Brain microvascular endothelial cell (primary cell): ENCODE data around the gene GNAL.

Experiments
- DNase-seq: peaks from one replicate; pipeline ENCODE4 v3.0.0-alpha.2; 2020
- H3K27ac ChIP-seq: fragments of 250-450 bp; sonication (Bioruptor Pico); 2 replicates; pipeline ENCODE4 v1.5.1; 2020; ENCODE audit warnings: mild to moderate bottlenecking, moderate library complexity
- H3K27me3 ChIP-seq: fragments of 250-450 bp; sonication (Bioruptor Pico); replicated peaks from 2 replicates; pipeline ENCODE4 v1.5.1; 2020; ENCODE audit warnings: mild to moderate bottlenecking
- H3K36me3 ChIP-seq: fragments of 250-450 bp; sonication (Bioruptor Pico); replicated peaks from 2 replicates; pipeline ENCODE4 v1.5.1; 2020; ENCODE audit warnings: mild to moderate bottlenecking
- H3K4me3 ChIP-seq: 2 replicates; pipeline ENCODE4 v1.5.1; 2011; ENCODE audit warnings: low read depth, mild to moderate bottlenecking, control low read depth, low read length, moderate library complexity
- in situ Hi-C: cut with HindIII; loops from 2 replicates; pipeline ENCODE4 v1.10.0; 2017; ENCODE audit warnings: low sequenced_read_pairs, low pct_ligation_motif_present
- TF ChIP-seq, protein P1 (sequence below): IDR thresholded peaks from 2 replicates; pipeline ENCODE4 v1.5.1; 2011; ENCODE audit warnings: low read depth, mild to moderate bottlenecking, moderate library complexity, low read length, control low read depth, inconsistent platforms; ENCODE audit errors: missing control alignments

The GNAL gene

DNA sequence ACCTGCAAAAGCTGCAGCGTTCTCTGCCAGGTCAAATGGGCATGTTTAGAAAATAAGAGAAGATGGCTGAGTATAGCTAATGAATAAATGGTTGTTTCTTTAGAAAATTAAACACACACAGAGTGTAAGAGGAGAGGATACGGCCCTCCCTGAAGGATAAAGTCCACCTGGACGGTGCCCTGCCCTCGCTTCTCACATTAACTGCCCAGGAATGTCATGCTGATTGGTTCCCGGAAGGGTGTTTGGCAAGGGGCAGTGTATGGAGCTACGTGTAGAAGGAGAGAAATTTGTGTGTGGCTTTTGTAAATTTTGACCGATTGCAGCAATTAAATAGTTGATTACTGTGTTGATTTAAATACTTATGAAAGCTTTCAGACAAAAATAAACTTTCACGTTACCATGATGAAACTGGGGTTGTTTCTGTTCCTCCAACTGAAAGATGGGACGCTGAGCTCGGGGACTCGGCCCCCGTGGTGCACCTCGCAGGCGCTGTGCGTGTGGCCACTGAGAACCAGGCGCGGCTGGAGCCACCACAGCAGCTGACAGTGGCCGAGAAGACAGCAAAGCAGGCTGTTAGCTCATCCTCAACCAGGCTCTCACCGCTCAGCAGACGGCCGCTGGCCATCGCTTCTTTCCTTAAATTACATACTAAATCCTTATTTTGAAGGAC, 196.3 kb downstream of the GNAL start:
- DNase-seq: no peak
- in situ Hi-C loops: no loop called here
- no peak overlapping the region for H3K27ac ChIP-seq
- TF ChIP-seq, protein P1, sequence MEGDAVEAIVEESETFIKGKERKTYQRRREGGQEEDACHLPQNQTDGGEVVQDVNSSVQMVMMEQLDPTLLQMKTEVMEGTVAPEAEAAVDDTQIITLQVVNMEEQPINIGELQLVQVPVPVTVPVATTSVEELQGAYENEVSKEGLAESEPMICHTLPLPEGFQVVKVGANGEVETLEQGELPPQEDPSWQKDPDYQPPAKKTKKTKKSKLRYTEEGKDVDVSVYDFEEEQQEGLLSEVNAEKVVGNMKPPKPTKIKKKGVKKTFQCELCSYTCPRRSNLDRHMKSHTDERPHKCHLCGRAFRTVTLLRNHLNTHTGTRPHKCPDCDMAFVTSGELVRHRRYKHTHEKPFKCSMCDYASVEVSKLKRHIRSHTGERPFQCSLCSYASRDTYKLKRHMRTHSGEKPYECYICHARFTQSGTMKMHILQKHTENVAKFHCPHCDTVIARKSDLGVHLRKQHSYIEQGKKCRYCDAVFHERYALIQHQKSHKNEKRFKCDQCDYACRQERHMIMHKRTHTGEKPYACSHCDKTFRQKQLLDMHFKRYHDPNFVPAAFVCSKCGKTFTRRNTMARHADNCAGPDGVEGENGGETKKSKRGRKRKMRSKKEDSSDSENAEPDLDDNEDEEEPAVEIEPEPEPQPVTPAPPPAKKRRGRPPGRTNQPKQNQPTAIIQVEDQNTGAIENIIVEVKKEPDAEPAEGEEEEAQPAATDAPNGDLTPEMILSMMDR: no peak
- no peaks in the 10 kb centered on the region for H3K27me3 ChIP-seq
- no peak overlapping the region for H3K4me3 ChIP-seq
- peaks cover 2% of the 10 kb centered on the region for H3K36me3 ChIP-seq

DNA sequence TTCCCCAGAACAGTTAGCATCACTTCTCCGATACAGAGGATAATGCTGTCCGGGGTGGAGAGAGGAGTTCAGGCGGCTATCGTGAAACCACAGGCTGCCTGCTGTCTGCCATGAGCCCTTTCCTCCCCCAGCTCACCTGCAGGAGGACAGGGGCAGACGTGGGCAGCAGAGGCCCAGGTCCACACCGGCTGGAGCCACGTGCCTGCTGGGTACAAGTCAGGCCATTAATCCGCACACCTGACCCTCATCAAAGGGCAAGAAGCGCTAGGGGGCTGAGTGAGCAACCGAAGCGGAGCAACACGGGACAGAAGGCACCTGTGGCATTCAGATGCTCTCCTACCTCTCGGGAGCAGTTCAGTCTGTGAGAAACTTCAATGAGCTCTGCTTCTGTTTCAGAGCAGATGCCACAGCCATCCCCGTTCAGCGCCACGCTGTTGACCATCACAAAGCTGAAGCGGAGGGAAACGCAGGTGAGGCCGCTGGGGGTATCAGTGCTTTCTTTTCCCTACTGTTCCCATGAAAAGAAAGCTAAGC, 197.6 kb downstream of the GNAL start:
- H3K4me3 ChIP-seq: no peak overlapping the region
- H3K27ac ChIP-seq: no peak overlapping the region
- in situ Hi-C loops: no loop called here
- no peak for DNase-seq
- TF ChIP-seq, protein P1: no peak
- H3K27me3 ChIP-seq: no peaks in the 10 kb centered on the region
- H3K36me3 ChIP-seq: peaks cover 2% of the 10 kb centered on the region

DNA sequence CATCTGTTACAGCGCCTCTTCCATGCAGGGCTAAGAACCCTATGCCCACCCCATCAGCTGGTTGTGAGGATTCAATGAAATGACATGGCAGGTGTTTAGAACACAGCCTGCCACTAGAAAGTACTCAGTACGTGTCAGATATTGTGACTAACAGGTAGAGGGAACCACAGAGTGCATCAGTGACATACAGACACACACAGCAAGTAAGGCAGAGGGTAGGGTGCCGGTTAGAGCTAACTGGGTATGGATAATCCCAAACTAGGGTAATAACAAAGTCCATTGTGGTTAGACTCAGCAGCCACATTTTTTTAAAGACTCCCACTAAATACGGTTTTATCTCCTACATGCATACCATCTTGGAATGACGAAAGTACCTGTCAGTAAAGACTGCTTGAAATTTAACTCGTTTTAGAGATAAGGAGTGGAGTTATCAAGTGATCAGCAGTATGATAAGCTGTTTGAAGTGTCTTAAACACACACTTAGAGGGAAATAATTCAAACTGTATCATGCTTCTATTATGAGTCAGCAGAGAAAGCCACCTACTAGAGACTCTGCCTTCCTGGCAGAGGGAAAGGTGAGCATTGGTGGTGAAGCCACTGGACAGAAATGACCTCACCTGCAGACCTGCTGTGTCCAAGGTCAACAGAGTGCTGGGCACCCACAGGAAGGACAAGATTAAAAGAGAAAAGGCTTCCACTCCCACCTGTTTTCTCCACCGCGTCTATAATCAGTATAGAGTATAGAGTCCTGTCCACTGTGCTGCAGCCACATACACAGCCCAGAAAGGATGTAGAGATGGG, 198.5 kb downstream of the GNAL start:
- Histone ChIP-seq H3K4me3 (no peak overlapping the region), H3K27ac (no peak overlapping the region), H3K27me3 (no peaks in the 10 kb centered on the region), H3K36me3 (peaks cover 2% of the 10 kb centered on the region)
- TF ChIP-seq, protein P1: no peak
- in situ Hi-C loops: no loop called here
- no peak for DNase-seq

DNA sequence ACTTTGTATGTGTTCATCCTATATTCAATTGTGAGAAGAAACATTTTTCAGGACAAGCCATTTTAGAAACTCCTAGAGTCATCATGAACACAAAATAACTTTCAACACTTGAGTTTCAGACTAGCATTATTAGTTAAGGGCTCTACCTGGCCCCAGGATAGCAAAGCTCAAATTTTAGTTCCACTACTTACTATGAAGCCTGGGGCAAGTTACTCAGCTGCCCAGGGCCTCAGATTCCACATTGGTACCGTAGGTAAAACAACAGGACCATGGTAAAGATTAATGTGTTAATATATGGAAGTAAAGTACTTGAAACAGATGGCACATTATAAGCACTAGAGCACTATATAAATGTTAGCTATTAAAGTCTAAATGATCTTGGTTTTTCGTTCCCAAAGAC, 199.7 kb downstream of the GNAL start:
- no peak for DNase-seq
- no peak overlapping the region for H3K27ac ChIP-seq
- TF ChIP-seq, protein P1: no peak
- H3K36me3 ChIP-seq: peaks cover 2% of the 10 kb centered on the region
- in situ Hi-C loops: no loop called here
- H3K27me3 ChIP-seq: no peaks in the 10 kb centered on the region
- no peak overlapping the region for H3K4me3 ChIP-seq

DNA sequence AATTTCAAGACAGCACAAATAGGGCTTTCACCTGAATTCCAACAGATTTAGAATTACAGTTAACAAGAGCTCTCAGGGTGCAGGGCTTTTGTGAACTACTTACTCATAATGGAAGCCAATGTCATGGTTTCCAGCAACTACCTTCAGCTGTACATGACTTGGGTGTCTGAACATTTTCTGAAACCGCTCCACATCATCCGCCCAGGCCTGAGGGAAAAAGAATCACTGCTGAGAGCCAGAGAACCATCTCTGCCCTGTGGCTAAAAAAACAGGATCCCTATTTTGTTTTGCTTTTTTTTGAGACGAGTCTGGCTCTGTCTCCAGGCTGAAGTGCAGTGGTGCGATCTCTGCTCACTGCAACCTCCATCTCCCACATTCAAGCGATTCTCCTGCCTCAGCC, 200.2 kb downstream of the GNAL start:
- no peaks in the 10 kb centered on the region for H3K27me3 ChIP-seq
- H3K36me3 ChIP-seq: peaks cover 2% of the 10 kb centered on the region
- DNase-seq: no peak
- H3K27ac ChIP-seq: no peak overlapping the region
- TF ChIP-seq, protein P1: no peak
- H3K4me3 ChIP-seq: no peak overlapping the region
- in situ Hi-C loops: no loop called here
